OCI-LY3 (cell line): ENCODE measurements around the gene GGTLC1.

ENCODE experiments used
- H2AFZ ChIP-seq: fragments of 200-600, 300-600 bp; shearing (Covaris generic); 2 replicates; pipeline ENCODE4 v1.6.0; 2014; ENCODE audit warnings: antibody characterized with exemption, low read depth, low read length
- H3K27ac ChIP-seq: fragments of 200-600, 300-600 bp; sonication (generic); 2 replicates; pipeline ENCODE4 v1.5.1; 2014; ENCODE audit warnings: mild to moderate bottlenecking, low read length, moderate library complexity, mixed read lengths
- H3K27me3 ChIP-seq: fragments of 200-600, 300-600 bp; sonication (generic); 2 replicates; pipeline ENCODE4 v1.6.1; 2014; ENCODE audit warnings: low read depth, low read length, mixed read lengths
- H3K36me3 ChIP-seq: fragments of 200-600, 300-600 bp; sonication (generic); replicated peaks from 2 replicates; pipeline ENCODE3; 2014; ENCODE audit warnings: low read depth, low read length, mixed read lengths
- H3K4me1 ChIP-seq: fragments of 300-600, 200-600 bp; sonication (generic); 2 replicates; pipeline ENCODE4 v1.6.1; 2014; ENCODE audit warnings: low read length, mixed read lengths
- H3K4me2 ChIP-seq: fragments of 200-600, 300-600 bp; sonication (generic); 2 replicates; pipeline ENCODE4 v1.6.1; 2014; ENCODE audit warnings: low read length, mixed read lengths
- H3K4me3 ChIP-seq: fragments of 300-600, 200-600 bp; sonication (generic); 2 replicates; pipeline ENCODE4 v1.5.1; 2014; ENCODE audit warnings: antibody characterized with exemption, mild to moderate bottlenecking, low read length, moderate library complexity
- H3K79me2 ChIP-seq: fragments of 300-600, 200-600 bp; shearing (Covaris generic); 2 replicates; pipeline ENCODE4 v1.6.1; 2014; ENCODE audit warnings: mild to moderate bottlenecking, low read length, mixed read lengths
- H3K9ac ChIP-seq: fragments of 300-600, 200-600 bp; shearing (Covaris generic); 2 replicates; pipeline ENCODE4 v1.6.0; 2014; ENCODE audit warnings: mild to moderate bottlenecking, low read length, moderate library complexity
- H3K9me3 ChIP-seq: fragments of 200-600, 300-600 bp; shearing (Covaris generic); 2 replicates; pipeline ENCODE4 v1.6.1; 2014; ENCODE audit warnings: low read length, mixed read lengths; ENCODE audit not compliant: insufficient read depth
- H4K20me1 ChIP-seq: fragments of 200-600, 300-600 bp; sonication (generic); 2 replicates; pipeline ENCODE4 v1.6.1; 2016; ENCODE audit warnings: low read length, mixed read lengths; ENCODE audit not compliant: insufficient read depth
- EZH2phosphoT487 ChIP-seq: fragments of 200-600 bp; shearing (Covaris generic); IDR thresholded peaks from 2 replicates; pipeline ENCODE4 v1.6.1; 2018; ENCODE audit warnings: antibody characterized with exemption, mixed run types, low read depth
- TF ChIP-seq, protein P1 (sequence below): fragments of 200-600, 300-600 bp; sonication (generic); IDR thresholded peaks from 2 replicates; pipeline ENCODE4 v1.5.1; 2014; ENCODE audit warnings: antibody characterized with exemption, low read length, low read depth

Gene GGTLC1

DNA sequence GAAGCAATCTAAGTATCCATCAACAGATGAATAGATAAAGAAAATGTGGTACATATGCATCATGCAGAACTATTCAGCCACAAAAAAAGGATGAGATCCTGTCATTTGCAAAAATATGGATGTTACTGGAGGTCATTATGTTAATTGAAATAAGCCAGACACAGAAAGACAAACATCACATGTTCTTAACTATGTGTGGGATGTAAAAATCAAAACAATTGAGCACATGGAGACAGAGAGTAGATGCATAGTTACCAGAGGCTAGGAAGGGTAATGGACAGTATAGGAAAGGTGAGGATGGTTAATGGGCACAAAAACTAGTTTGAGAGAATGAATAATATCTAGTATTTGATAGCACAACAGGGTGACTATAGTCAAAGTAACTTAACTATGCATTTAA is 26.3 kb downstream of the GGTLC1 start:
- TF ChIP-seq, protein P1, sequence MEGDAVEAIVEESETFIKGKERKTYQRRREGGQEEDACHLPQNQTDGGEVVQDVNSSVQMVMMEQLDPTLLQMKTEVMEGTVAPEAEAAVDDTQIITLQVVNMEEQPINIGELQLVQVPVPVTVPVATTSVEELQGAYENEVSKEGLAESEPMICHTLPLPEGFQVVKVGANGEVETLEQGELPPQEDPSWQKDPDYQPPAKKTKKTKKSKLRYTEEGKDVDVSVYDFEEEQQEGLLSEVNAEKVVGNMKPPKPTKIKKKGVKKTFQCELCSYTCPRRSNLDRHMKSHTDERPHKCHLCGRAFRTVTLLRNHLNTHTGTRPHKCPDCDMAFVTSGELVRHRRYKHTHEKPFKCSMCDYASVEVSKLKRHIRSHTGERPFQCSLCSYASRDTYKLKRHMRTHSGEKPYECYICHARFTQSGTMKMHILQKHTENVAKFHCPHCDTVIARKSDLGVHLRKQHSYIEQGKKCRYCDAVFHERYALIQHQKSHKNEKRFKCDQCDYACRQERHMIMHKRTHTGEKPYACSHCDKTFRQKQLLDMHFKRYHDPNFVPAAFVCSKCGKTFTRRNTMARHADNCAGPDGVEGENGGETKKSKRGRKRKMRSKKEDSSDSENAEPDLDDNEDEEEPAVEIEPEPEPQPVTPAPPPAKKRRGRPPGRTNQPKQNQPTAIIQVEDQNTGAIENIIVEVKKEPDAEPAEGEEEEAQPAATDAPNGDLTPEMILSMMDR, result no peak
- TF ChIP-seq EZH2phosphoT487, result no peak
- no peak overlapping the region for H3K4me3 ChIP-seq
- H3K27me3 ChIP-seq, result peaks cover 16% of the 10 kb centered on the region
- no peak overlapping the region for H3K27ac ChIP-seq
- H3K4me2 ChIP-seq, result no peak overlapping the region
- H2AFZ ChIP-seq, result no peak overlapping the region
- H3K79me2 ChIP-seq, result no peaks in the 10 kb centered on the region
- H3K36me3 ChIP-seq, result no peaks in the 10 kb centered on the region
- no peak overlapping the region for H3K9ac ChIP-seq
- no peaks in the 10 kb centered on the region for H3K4me1 ChIP-seq
- H3K9me3 ChIP-seq, result peaks cover 18% of the 10 kb centered on the region
- H4K20me1 ChIP-seq, result no peaks in the 10 kb centered on the region

DNA sequence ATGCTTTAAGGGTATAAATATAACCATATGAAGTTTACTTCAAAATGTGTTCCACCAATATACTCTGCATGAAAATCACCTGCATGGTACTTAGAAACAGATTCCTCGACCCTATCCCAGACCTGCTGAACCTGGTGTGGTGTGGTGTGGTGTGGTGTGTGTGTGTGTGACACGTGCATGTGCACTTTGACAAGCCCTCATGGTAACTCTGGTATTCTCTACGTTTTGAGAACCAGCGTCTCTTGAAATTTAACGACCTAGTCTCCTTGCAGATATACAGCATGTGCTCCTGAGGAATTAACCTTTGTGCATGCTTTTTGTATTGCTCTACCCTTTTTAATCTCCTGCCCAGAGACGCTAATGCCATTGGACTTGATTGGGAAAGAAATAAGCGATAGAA is 29.5 kb downstream of the GGTLC1 start:
- Histone ChIP-seq H3K4me3 (no peak overlapping the region), H3K36me3 (no peaks in the 10 kb centered on the region), H3K9ac (no peak overlapping the region), H3K4me2 (no peak overlapping the region), H3K79me2 (no peaks in the 10 kb centered on the region), H2AFZ (no peak overlapping the region), H3K9me3 (peaks cover 8% of the 10 kb centered on the region; the same call in 1 of the 2 replicates), H3K27ac (no peak overlapping the region), H3K4me1 (no peaks in the 10 kb centered on the region), H4K20me1 (no peaks in the 10 kb centered on the region), H3K27me3 (peaks cover 18% of the 10 kb centered on the region)
- TF ChIP-seq, protein P1, result no peak
- TF ChIP-seq EZH2phosphoT487, result no peak

DNA sequence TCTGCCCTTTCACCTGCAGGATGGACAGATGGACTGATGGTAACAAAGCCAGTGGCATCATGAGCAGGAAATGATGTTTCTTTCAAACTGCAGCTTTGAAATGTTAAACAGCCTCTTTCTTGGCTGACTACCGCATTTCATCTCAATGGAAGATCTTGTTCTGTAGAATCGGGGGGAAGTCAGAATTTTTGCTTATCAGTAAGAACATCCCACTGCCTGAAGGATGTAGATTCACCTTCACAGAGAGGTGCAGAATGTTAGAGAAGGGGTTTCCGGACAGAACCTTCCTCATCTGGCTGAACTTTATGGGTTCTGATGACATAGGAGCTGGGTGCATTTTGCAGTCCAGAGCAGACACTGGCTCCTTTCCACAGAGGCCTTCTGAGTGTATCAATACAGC is 32.7 kb downstream of the GGTLC1 start:
- TF ChIP-seq EZH2phosphoT487, result no peak
- TF ChIP-seq, protein P1, result no peak
- Histone ChIP-seq H3K4me2 (no peak overlapping the region), H3K9ac (no peak overlapping the region), H3K27ac (no peak overlapping the region), H2AFZ (no peak overlapping the region), H3K27me3 (peaks cover 29% of the 10 kb centered on the region), H3K4me1 (no peaks in the 10 kb centered on the region), H3K36me3 (no peaks in the 10 kb centered on the region), H3K4me3 (no peak overlapping the region), H4K20me1 (no peaks in the 10 kb centered on the region), H3K9me3 (no peaks in the 10 kb centered on the region), H3K79me2 (no peaks in the 10 kb centered on the region)

DNA sequence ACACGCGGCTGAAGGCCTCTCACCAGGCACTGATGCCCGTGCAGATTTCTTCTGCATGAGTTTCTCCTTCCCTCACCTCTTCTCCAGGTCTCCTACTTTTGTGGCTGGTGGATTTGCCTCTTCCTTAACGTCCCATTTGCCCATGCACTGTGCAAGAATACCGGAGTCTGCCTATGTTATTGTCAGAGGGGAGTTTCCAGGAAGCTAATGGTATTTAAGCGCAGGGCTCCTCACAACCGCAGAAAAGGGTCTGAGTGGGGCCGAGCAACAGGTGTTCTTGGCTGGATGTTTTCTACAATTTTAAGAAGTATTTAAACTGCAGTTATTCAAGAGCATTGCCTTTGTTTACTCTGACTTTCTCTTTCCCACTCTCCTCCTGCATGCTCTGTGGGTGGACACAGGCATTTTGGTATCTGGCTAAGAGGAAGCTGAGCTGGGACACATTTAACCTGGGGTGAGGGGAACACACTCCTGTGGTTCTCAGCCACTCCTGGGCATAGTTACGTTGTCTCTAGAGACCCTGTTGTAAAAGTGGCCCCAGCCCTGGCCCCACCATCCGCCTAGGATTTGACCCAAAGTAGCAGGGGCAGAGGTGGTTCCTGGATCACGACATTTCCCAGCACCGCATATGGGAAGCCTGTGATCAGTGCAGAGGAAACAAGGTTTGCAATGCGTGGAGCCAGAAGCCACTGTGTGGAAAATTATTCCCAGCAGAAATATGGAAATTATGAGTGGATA is 34.4 kb downstream of the GGTLC1 start:
- H3K27ac ChIP-seq, result no peak overlapping the region
- H3K4me2 ChIP-seq, result no peak overlapping the region
- no peaks in the 10 kb centered on the region for H3K4me1 ChIP-seq
- no peaks in the 10 kb centered on the region for H3K9me3 ChIP-seq
- H3K36me3 ChIP-seq, result no peaks in the 10 kb centered on the region
- no peak overlapping the region for H3K9ac ChIP-seq
- no peak overlapping the region for H3K4me3 ChIP-seq
- H2AFZ ChIP-seq, result no peak overlapping the region
- peaks cover 29% of the 10 kb centered on the region for H3K27me3 ChIP-seq
- H4K20me1 ChIP-seq, result no peaks in the 10 kb centered on the region
- no peak for TF ChIP-seq EZH2phosphoT487
- TF ChIP-seq, protein P1, result no peak
- H3K79me2 ChIP-seq, result no peaks in the 10 kb centered on the region
